GM19035 (cell line): ENCODE measurements around the gene THUMPD3.
A peak's percentile ranks its signal among the peaks of the same experiment; 100 is the strongest.

Source experiments
- ATAC-seq: cut with Tn5 transposase; IDR thresholded peaks from one replicate; pipeline ENCODE4 v1.9.1; 2021; ENCODE audit not compliant: unreplicated experiment

Gene THUMPD3, protein sequence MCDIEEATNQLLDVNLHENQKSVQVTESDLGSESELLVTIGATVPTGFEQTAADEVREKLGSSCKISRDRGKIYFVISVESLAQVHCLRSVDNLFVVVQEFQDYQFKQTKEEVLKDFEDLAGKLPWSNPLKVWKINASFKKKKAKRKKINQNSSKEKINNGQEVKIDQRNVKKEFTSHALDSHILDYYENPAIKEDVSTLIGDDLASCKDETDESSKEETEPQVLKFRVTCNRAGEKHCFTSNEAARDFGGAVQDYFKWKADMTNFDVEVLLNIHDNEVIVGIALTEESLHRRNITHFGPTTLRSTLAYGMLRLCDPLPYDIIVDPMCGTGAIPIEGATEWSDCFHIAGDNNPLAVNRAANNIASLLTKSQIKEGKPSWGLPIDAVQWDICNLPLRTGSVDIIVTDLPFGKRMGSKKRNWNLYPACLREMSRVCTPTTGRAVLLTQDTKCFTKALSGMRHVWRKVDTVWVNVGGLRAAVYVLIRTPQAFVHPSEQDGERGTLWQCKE

DNA sequence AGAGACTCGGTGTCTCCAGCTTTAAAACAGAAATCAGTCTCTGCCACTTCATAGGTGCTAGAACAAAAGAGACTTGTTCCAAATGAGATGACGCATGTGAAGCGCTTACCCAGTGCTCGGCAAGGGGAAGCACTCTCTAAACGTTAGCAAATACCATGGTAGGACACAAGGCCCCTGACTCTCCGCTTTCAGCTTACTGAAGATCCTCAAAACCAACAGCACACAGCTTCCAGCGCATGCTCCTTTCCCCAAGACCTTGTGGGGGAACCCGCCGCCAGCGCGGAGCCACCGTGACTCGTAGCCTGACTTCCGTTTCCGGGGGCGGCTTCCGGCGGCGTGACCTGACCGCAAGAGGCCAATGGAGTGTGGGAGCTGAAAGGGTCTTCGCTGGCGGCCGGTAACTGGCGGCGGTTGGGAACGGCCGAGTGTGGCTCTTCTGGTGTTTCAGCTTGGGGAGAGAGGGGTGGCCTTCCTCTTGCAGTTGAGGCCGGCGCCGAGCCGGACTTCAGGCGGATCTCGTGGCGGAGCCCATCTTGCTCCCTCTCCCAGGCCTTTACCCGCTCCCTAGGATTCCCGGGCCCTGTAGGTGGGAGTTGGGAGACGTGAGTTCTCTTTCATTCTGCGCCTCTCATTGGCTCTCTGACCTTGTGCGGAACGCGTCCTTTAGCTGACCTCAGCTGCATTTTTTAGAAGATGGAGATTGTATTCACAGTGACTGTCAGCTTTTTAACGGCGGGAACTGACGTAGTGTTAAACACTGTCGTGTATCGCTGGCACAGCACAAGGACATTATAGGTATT is at the start of gene THUMPD3:
Gene THUMPD3 (plus strand): TSS at position 324 of the 800 bp plus-strand sequence. CDS start 2,015 bp downstream, outside the sequence.
- ATAC-seq, result peak; percentile 98

DNA sequence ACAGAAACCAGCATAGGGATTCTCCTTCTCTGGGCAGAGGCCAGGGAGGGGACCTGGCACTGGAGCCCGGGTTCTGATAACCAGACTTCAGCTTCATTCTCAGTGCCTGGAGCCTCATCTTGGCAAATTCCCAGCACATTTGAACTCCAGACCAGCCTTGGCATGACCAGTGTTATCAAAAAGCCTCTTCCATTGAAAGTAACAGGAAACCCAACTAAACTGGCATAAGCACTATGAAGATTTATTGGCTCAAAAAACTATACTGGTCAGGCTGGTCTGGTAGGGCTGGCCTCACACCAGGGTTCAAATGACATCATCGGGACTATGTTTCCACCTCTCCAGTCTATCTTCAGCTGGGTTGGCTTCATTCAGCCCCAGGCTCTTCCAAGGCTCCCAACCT is 48.1 kb upstream of the THUMPD3 start:
- ATAC-seq, result no peak

DNA sequence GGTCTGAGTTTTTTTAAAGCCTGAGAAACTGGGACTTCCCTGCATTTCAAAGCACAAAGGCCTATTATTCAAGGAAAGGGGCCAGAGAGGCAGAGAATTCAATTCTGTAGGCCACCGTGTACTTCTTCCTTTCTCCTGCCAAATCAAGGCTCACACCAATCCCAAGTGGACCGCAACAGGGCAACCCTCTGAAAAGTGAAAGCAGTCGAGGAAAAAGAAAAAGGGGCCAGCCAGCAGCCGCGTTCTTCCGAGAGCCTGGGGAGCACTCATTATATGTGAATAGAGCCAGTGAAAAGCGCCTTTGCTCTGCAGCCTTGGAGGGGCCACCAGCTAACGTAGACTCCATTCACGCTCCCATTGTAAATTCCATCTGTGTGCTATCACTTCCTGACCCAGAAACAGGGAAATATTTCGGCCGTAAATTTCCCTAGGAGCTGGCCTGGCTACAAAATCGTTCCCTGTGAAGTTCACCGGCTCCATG is 45.9 kb upstream of the THUMPD3 start:
- ATAC-seq, result no peak

DNA sequence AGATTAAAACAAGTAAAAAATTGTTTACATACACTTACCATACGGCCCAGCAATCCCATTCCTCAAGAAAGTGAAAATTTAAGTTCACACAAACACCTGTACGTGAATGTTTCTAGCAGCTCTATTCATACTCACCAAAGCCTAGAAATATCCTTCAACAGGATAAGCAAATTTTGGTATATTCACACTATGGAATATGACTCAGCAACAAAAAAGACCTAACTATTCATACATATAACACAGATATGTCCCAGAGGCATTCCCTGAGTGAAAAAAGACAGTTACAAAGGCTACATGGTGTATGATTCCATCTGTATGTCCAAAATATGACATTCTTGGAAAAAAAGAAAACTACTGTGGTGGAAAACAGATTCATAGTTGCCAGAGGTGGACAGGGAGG is 40.1 kb upstream of the THUMPD3 start:
- ATAC-seq, result no peak

DNA sequence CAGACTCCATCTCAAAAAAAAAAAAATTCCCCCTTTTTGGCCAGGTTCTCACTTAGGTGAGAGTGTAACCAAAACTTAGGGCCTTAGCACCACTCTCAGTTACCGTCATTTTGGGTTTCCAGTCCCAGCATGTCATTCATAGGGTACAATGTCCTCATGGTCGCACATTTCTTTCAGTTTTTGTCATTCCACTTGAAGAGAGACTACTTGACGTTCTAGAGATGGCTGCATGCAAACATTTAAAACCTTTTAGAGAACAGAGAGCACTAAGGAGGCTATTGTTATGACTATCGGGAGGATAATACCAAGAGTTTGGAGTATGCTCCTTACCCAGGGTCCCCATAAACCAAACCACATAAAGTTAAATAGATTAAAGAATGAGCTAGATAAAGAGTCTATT is 37.9 kb upstream of the THUMPD3 start:
- no peak for ATAC-seq

DNA sequence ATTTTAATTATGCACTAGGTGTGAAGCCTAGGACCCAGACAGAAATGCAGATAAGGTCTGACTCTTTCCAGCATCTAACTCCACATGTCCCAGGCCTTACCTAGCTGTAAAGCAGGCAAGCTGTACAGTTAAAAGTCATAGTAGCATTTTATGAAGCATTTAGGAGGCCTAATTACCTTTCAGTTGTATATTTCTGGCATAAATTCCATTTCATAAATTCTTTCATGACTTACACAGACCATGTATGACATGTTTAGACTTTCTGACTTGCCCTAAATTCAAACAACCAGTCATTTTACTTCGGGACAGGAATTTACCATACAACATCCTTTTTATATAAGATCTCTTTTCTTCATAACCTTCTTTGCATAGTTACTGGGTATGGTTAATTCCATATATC is 35.3 kb upstream of the THUMPD3 start:
- ATAC-seq, result no peak

DNA sequence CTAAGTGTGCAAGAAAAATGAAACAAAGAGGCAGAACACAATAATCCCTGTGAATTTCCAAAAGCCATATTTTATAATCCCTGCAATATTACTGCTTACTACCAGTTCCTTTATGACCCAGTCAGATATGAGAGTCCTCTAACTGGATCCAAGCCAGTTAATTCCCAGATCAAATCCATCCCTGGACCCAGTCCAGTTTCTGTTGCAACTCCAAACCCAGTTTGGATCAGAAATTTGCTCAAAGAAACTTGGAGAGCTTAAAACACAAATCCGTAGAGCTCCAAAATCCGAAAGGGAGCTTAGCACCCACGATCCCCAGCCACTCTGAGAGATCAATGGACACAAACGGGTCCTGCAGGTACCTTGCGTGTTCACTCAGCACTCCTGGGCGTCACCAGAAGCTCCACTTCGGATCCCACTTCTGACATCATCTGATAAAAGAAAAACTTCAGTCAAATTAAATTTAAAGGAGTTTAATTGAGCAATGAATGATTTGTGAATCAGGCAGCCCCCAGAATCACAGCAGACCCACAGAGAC is 32.6 kb upstream of the THUMPD3 start:
- no peak for ATAC-seq

DNA sequence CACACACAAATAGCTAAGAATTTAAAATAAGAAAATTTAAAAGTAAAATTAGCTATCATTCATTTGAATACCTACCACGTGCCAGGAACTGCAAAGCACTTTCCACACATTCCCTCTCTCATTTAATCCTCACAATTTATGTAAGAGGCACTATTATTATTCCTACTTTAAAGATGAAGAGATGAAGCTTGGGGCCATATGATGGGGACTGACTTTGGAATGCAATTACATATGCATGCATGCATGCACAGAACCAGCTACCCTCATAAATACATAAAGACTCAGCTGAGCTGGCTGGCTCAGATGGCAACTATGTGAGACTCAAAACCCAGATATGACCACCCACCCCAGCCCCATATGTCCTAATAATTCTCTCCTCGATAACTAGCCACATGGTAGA is 31.7 kb upstream of the THUMPD3 start:
- no peak for ATAC-seq

DNA sequence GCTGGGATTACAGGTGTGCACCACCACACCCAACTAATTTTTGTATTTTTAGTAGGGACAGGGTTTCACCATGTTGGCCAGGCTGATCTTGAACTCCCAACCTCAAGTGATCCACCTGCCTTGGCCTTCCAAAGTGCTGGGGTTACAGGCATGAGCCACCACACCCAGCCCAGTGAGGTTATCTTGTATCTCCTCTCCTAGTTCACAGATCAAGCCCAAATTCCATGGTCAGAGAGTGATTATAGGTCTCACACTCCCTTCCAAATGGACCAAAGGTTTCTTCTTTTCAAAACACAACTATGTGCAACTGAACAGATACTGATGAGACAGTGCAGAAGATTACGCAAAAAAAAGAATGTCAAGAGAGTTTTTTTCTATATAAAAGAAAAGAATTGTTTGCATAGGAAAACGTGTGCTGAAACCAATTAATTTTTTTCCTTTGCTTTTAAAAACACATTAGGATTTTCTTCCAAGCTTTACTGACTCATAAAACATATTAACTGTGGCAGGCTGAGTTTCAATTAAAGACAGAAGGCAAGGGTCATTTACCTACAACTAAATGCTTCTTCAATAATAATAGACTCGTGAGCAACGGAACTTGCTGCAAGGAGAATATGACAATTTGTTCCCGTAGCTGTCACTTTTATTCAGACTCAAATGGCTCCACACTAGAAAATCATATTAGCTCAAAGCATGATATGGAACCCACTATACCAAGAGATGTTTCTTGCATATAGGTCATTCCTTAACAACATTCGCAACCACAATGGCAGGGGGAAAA is 30.4 kb upstream of the THUMPD3 start:
- no peak for ATAC-seq

DNA sequence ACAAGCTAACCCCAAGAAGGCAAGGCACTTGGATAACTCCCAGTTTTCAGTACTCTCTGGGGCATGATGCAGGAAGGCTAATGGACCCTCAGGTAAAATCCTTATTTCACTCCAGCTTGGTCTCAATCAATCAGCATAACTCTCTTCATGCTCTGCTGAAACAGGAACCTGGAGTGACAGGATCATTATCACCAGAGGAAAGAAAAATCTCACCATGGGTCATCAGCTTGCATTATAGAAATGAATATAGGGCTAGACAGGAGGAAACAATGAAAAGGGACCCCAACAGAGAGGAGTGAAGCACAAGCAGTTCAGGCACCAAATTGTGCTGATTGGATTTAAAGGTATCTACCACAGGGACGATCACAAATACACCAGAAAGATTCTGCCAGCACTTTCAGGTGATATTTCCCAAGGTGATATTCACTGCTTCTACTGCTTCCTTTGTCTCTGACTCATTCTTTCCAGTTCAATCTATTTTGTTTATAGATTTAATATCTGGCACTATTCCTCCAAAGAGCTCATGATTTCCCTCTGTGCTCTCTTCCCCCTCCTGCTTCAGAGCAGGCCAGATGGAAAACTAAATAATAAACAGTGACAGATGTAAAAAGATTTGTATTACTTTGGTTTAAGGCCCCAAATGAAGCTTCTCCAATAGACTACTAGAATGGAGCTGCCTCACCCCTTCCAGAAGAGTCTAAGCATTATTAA is 22.9 kb upstream of the THUMPD3 start:
- no peak for ATAC-seq

DNA sequence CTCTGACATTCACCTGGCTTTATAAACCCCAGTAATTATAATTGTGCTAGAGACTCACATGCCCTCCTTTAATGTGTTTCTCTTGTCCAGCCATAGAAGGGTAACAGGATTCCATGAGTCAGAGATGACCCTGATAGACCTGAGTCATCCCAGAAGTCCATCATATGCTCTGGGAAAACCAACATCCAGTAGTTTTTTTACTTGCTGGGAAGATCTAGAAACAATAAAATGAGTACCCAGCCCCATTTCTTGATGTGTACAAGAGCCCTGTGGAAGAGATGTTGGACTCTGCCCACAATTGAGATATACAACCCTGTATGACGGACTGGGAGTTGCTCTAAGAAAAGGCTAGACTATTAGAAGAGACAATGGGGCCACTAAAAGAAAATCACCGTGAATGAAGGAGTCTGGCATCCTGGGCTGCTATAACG is 22.4 kb upstream of the THUMPD3 start:
- no peak for ATAC-seq

DNA sequence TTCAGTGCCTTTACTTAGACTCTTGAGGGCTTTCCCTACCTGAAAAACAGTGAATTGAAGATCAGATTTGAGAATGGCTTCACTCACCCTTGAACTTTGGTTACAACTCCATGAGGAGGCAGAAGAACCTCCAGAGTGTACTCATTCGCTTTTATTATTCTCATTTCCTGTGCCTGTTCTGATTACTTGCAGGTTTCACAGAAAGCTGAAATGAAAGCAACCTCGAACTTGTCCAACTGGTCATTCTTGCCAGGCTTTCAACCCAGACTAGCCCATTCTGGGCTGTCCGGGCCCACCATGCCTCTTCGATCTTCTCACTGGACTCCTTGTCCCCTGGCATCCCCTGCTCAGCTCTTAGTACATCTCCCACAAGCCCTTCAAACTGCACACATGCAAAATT is 20.2 kb upstream of the THUMPD3 start:
- no peak for ATAC-seq

DNA sequence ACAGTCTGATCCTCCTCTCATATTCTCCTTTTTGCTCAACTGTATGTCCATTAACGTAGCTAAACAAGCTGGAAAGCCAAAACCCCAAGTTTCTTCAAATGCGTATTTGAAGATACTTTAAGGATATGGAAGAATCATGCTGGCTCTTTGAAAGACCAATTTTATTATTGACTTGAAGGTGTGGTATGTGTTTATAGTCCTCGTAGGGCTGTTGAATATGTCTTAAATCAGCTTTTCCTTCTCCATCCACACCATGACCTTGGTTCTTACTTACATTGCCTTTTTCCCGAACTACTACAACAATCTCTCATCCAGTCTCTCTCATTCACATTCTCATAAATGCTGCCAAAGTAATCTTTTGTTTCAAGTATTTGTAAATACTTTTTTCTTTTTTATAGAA is 19.7 kb upstream of the THUMPD3 start:
- no peak for ATAC-seq

DNA sequence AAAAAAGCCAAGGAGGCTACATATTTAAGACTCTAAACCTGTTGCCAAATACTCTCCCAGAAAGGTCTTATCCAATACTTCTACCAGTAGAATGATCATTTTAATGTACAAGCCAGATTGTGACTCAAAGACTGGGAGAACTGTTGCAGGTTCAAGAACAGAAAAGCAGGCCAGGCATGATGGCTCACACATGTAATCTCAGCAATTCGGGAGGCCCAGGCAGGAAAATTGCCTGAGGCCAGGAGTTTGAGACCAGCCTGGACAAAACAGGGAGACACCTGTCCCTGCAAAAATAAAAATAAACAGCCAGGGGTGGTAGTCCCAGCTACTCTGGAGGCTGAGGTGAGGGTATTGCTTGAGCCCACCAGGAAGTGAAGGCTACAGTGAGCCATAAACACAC is 17.8 kb upstream of the THUMPD3 start:
- no peak for ATAC-seq

DNA sequence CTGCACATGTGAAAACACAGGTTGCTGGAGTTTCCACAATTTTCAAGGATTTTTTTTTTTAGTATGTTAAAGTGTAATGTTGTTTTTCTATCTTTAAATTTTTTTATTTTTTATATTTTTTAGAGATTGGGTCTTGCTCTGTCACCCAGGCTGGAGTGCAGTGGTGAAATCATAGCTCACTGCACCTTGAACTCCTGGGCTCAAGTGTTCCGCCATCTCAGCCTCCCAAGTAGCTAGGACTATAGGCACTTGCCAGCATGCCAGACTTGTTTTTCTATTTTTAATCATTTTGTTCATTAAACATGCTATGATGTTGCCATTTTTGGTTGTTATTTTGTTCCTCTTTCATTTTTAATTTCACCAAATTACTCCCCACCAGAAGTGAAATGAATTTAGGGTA is 16.7 kb upstream of the THUMPD3 start:
- no peak for ATAC-seq

DNA sequence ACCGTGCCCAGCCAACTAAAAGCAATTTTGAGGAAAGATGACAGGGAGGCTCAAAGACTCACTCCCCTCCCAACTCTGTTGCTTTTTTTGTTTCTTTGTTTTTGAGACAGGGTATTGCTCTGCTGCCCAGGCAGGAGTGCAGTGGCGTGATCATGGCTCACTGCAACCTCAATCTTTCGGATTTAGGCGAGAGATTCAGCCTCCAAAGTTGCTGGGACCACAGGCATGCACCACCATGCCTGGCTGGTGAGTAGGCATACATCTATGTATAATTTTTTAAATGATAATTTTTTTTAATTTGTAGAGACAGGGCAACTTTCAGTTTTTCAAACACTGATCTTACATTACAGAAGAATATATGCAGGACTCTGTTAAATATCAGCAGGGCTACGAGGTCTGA is 15.8 kb upstream of the THUMPD3 start:
- no peak for ATAC-seq

DNA sequence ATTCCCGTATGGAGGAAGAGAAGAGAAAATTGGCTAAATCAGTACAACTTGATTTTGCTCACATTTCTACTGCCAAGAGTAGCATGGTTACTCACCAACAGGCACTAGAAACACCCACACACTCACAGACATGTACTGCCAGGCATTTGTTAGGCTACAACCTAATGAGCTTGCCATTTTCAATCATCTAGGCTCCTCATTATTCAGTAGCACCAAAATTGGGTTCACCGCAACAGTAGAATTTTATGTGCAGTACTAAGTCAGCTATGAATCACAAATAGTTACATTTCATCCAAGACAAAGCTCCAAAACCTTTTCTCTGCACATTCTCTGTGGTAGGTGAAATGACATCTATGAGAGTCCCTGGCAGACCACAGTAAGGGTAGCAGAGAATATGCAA is 15.0 kb upstream of the THUMPD3 start:
- ATAC-seq, result no peak

DNA sequence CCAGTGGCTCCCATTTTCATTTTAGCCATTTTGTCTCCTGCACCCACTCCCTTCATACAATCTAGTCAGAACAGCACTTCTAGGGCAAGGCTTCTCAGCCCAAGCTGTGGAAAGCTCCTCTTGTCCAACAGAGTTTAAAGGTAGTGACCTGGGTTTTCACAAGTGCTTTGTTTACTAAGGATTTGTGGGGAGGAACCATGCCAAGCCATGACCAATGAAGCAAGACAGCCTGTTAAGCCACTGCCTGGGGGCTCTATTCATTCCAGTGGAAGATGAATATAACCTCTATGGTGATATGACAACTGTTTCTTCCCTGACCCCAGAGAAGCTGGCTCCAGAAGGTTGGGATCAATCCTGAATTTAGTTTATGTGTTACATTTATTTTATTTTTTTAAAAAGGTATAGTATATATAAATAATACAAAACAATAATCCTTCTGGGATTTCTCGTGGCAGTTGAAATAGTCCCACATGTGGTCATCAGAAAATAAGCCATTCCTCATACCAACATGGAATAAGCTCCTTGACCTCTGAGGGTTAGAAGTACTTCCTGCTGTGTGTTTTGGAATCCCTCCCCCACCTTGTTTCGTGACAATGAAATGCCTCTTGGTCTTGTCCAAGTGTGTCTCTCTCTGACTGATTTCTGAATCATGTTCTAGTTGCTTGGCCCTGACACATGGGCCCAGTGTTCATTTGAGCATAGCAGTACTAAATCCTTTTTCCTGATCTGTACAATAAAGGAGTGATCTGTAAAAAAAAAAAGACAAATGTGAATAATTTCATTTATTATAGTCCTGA is 13.3 kb upstream of the THUMPD3 start:
- ATAC-seq, result no peak

DNA sequence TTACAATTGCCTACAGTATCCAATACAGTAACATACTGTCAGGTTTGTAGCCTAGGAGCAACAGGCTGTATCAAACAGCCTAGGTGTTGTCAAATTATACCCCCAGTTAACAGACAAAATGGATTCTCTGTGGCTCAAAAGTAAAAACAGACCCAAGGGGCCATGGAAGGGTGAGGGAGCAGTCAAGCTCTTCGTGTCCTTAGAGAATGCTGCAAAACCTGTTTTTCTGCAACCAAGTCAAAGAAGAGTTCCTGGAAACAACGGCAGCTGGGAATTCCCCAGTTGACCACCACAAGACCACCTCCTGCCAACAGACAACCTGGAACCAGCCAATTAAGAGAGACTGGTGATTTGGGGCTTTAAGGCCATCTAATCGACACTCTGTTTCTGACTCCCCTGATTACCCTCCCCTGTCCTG is 11.1 kb upstream of the THUMPD3 start:
- no peak for ATAC-seq
